ENCODE data around the gene KRTAP4-3.
"Not testable (repeated sequence)": the region's sequence is repeated elsewhere in the genome, so short reads cannot be mapped to it uniquely, and the experiment has no call there.

Gene KRTAP4-3

GRCh38 chr17:41151525-41151924 is 16.5 kb downstream of the KRTAP4-3 start:
- ATAC-seq (no peak), DNase-seq (no peak)

GRCh38 chr17:41150026-41150425 is 18.0 kb downstream of the KRTAP4-3 start:
- no peak for ATAC-seq

GRCh38 chr17:41149652-41149985 is 18.4 kb downstream of the KRTAP4-3 start, which contains the start of gene KRTAP4-5:
KRTAP4-5 (minus strand) TSS chr17:41149825; CDS start chr17:41149767, 58 bp downstream.
- ATAC-seq, result no peak
- DNase-seq, result no peak

More at GRCh38 chr17:41150026-41150425, 18.0 kb downstream of the KRTAP4-3 start:
- DNase-seq, result no peak

GRCh38 chr17:41148971-41149651 is 18.9 kb downstream of the KRTAP4-3 start:
- not testable (repeated sequence) for ATAC-seq, DNase-seq

- DNase-seq, result no peak
- ATAC-seq, result no peak
Measured at GRCh38 chr17:41147531-41148204, 20.4 kb downstream of the KRTAP4-3 start.

GRCh38 chr17:41145261-41145660 is 22.8 kb downstream of the KRTAP4-3 start:
- ATAC-seq, result no peak
- DNase-seq, result no peak

GRCh38 chr17:41144846-41145245 is 23.2 kb downstream of the KRTAP4-3 start:
- ATAC-seq (no peak), DNase-seq (no peak)

GRCh38 chr17:41141361-41141760 is 26.7 kb downstream of the KRTAP4-3 start:
- no peak for ATAC-seq
- DNase-seq, result no peak

GRCh38 chr17:41140360-41141131 is 27.5 kb downstream of the KRTAP4-3 start, which contains the start of gene KRTAP4-6:
KRTAP4-6 (minus strand) TSS chr17:41140544; CDS start chr17:41140487, 57 bp downstream.
- no peak for ATAC-seq
- DNase-seq, result no peak

GRCh38 chr17:41139865-41140264 is 28.2 kb downstream of the KRTAP4-3 start:
- not testable (repeated sequence) for ATAC-seq, DNase-seq

- DNase-seq (no peak), ATAC-seq (no peak)
Measured at GRCh38 chr17:41133880-41134735, 33.9 kb downstream of the KRTAP4-3 start.

- ATAC-seq, result no peak
- DNase-seq, result no peak
Measured at GRCh38 chr17:41131979-41132378, 36.0 kb downstream of the KRTAP4-3 start.

GRCh38 chr17:41127371-41127770 is 40.6 kb downstream of the KRTAP4-3 start:
- no peak for DNase-seq
- ATAC-seq, result no peak

GRCh38 chr17:41126412-41126811 is 41.6 kb downstream of the KRTAP4-3 start:
- DNase-seq, result no peak
- ATAC-seq, result no peak

- ATAC-seq (no peak), DNase-seq (no peak)
Measured at GRCh38 chr17:41125064-41125463, 43.0 kb downstream of the KRTAP4-3 start.

- not testable (repeated sequence) for ATAC-seq, DNase-seq
Measured at GRCh38 chr17:41123991-41124371, 44.0 kb downstream of the KRTAP4-3 start, which contains the start of gene KRTAP4-12. KRTAP4-12 (minus strand) TSS chr17:41124182; CDS start chr17:41124122, 60 bp downstream.

GRCh38 chr17:41123292-41123990 is 44.6 kb downstream of the KRTAP4-3 start:
- not testable (repeated sequence) for ATAC-seq, DNase-seq

GRCh38 chr17:41121742-41122141 is 46.3 kb downstream of the KRTAP4-3 start:
- ATAC-seq (no peak), DNase-seq (no peak)

- not testable (repeated sequence) for DNase-seq, ATAC-seq
Measured at GRCh38 chr17:41119696-41120690, 48.0 kb downstream of the KRTAP4-3 start.

- no peak for ATAC-seq
- DNase-seq, result no peak
Measured at GRCh38 chr17:41118721-41119120, 49.3 kb downstream of the KRTAP4-3 start.

All from stimulated activated naive CD8-positive, alpha-beta T cell treated with anti-CD3 and anti-CD28 coated beads, Interleukin-15, Interleukin-2, amounts not matched to agents 100 U/mL and 50 U/mL, for 24 hours (primary cell).